Stimulated activated CD4-positive, alpha-beta T cell treated with anti-CD3 and anti-CD28 coated beads, Interleukin-12 subunit alpha, Interleukin-12 subunit beta, amount 100 ng/mL, for 4 hours (primary cell): ENCODE data around the gene ARSH.
"Not testable (repeated sequence)": the region's sequence is repeated elsewhere in the genome, so short reads cannot be mapped to it uniquely, and the experiment has no call there.

Source experiments
- DNase-seq: peaks from one replicate; pipeline ENCODE4 v3.0.0-alpha.2; 2020

The ARSH gene

GRCh38 chrX:3006495-3006894 lies at the start of gene ARSH:
ARSH (plus strand) TSS chrX:3006546; CDS start chrX:3006613, 67 bp downstream.
- no peak for DNase-seq

- DNase-seq, result no peak
Measured at GRCh38 chrX:2958199-2958598, 48.1 kb upstream of the ARSH start.

GRCh38 chrX:2960861-2961515 lies 45.4 kb upstream of the ARSH start:
- no peak for DNase-seq

GRCh38 chrX:2962381-2962780 lies 44.0 kb upstream of the ARSH start:
- no peak for DNase-seq

- not testable (repeated sequence) for DNase-seq
Measured at GRCh38 chrX:2963449-2963848, 42.9 kb upstream of the ARSH start.

GRCh38 chrX:2963992-2964794 lies 42.2 kb upstream of the ARSH start:
- not testable (repeated sequence) for DNase-seq

GRCh38 chrX:2965965-2966364 lies 40.4 kb upstream of the ARSH start:
- DNase-seq, result no peak

GRCh38 chrX:2967012-2967411 lies 39.3 kb upstream of the ARSH start:
- no peak for DNase-seq

GRCh38 chrX:2967584-2967983 lies 38.8 kb upstream of the ARSH start:
- DNase-seq, result no peak

- peak; percentile 5 for DNase-seq
Measured at GRCh38 chrX:2967998-2968909, 38.1 kb upstream of the ARSH start.

- DNase-seq, result no peak
Measured at GRCh38 chrX:2969021-2969420, 37.3 kb upstream of the ARSH start.

GRCh38 chrX:2972391-2972790 lies 34.0 kb upstream of the ARSH start:
- no peak for DNase-seq

GRCh38 chrX:2974961-2975360 lies 31.4 kb upstream of the ARSH start:
- no peak for DNase-seq

- DNase-seq, result not testable (repeated sequence)
Measured at GRCh38 chrX:2978639-2979038, 27.7 kb upstream of the ARSH start.

- DNase-seq, result no peak
Measured at GRCh38 chrX:2984342-2984741, 22.0 kb upstream of the ARSH start.

- DNase-seq, result no peak
Measured at GRCh38 chrX:2989565-2989964, 16.8 kb upstream of the ARSH start.

GRCh38 chrX:3010532-3010931 lies 4.2 kb downstream of the ARSH start:
- DNase-seq, result no peak

- DNase-seq, result no peak
Measured at GRCh38 chrX:3017492-3017891, 11.1 kb downstream of the ARSH start.

GRCh38 chrX:3024176-3024575 lies 17.8 kb downstream of the ARSH start:
- no peak for DNase-seq

GRCh38 chrX:3026074-3026815 lies 19.9 kb downstream of the ARSH start:
- DNase-seq, result no peak

- DNase-seq, result no peak
Measured at GRCh38 chrX:3029129-3029528, 22.8 kb downstream of the ARSH start.

GRCh38 chrX:3037218-3037617 lies 30.9 kb downstream of the ARSH start:
- no peak for DNase-seq

GRCh38 chrX:3044196-3044595 lies 37.9 kb downstream of the ARSH start:
- no peak for DNase-seq
